GM12878 (cell line): ENCODE results near the gene FGF11. TPM values are rescaled to one million over a fixed set of nuclear protein-coding genes. Genes with fewer than 3 reads are reported as not detected.

Experiments used
- ATAC-seq: fragments of 200-7000 bp; cut with Tn5 transposase; 3 replicates; pipeline ENCODE4 v1.9.1; 2020; ENCODE audit warnings: mild to moderate bottlenecking, moderate library complexity
- BruUV-seq: library from RNA; stranded (reverse); fragments of 400-500 nt; replicated peaks from 2 replicates; lab custom pipeline; 2021; lab: Mats Ljungman, UMichigan
- CTCF ChIA-PET: fragments of 300-600 bp; sonication (Branson Sonifier 250); formaldehyde crosslinking; extraction: SDS; loops from one replicate; lab custom pipeline; 2021; ENCODE audit warnings: inconsistent platforms; lab: Yijun Ruan, JAX
- POLR2A ChIA-PET: fragments of 350-600 bp; formaldehyde crosslinking; extraction: SDS; loops from one replicate; lab custom pipeline; 2021; ENCODE audit warnings: inconsistent platforms; lab: Charles Lee
- RAD21 ChIA-PET: fragments of 300-600 bp; sonication (Branson Sonifier 250); formaldehyde crosslinking; loops from one replicate; lab custom pipeline; 2023; ENCODE audit warnings: antibody characterized with exemption; ENCODE audit not compliant: unreplicated experiment; lab: Charles Lee
- SMC1A ChIA-PET: fragments of 300-600 bp; sonication (Branson Sonifier 250); formaldehyde crosslinking; loops from one replicate; lab custom pipeline; 2023; ENCODE audit not compliant: unreplicated experiment, uncharacterized antibody; lab: Charles Lee
- DNase-seq: peaks from one replicate; pipeline ENCODE4 v3.0.0-alpha.2; 2011; ENCODE audit warnings: low read depth, low spot score
- FAIRE-seq: peaks from 3 replicates; lab custom pipeline; 2011; peaks lifted over from hg19 to GRCh38; lab: Jason Lieb, UNC
- H2AFZ ChIP-seq: 2 replicates; pipeline ENCODE4 v1.6.0; 2011; ENCODE audit warnings: low read depth, low read length, control low read depth; ENCODE audit not compliant: control insufficient read depth
- H3K27ac ChIP-seq: 2 replicates; pipeline ENCODE4 v1.5.1; 2011; ENCODE audit warnings: control low read depth; ENCODE audit not compliant: control insufficient read depth, insufficient read depth
- H3K27me3 ChIP-seq, 2 experiments: replicated peaks in 1 of 2; 2 replicates each; pipeline versions ENCODE4 v1.6.0 to v1.6.1; 2011; ENCODE audit warnings: low read length in 1 of 2; ENCODE audit not compliant: control insufficient read depth in 2 of 2, insufficient read depth in 2 of 2
- H3K36me3 ChIP-seq, 2 experiments: 2 replicates each; pipeline ENCODE4 v1.5.1; 2011; ENCODE audit warnings: low read length in 1 of 2; ENCODE audit not compliant: control insufficient read depth in 2 of 2, insufficient read depth in 2 of 2
- H3K4me1 ChIP-seq: 2 replicates; pipeline ENCODE4 v1.6.1; 2011; ENCODE audit warnings: mild to moderate bottlenecking, low read length, moderate library complexity, mixed read lengths; ENCODE audit not compliant: control insufficient read depth, insufficient read depth
- H3K4me2 ChIP-seq: 2 replicates; pipeline ENCODE4 v1.6.0; 2011; ENCODE audit warnings: control low read depth; ENCODE audit not compliant: control insufficient read depth, insufficient read depth
- H3K4me3 ChIP-seq: fragments of 200-600 bp; sonication (generic); 2 replicates; pipeline ENCODE4 v1.5.1; 2016
- H3K79me2 ChIP-seq: 2 replicates; pipeline ENCODE4 v1.6.0; 2011; ENCODE audit warnings: low read length; ENCODE audit not compliant: control insufficient read depth, insufficient read depth
- H3K9ac ChIP-seq: 2 replicates; pipeline ENCODE4 v1.8.0; 2011; ENCODE audit warnings: low read length, control low read depth, mixed read lengths; ENCODE audit not compliant: control insufficient read depth, insufficient read depth
- H3K9me3 ChIP-seq: replicated peaks from 3 replicates; pipeline ENCODE4 v1.5.1; 2011; ENCODE audit warnings: mild to moderate bottlenecking, low read length; ENCODE audit not compliant: control insufficient read depth, insufficient read depth
- H4K20me1 ChIP-seq: 2 replicates; pipeline ENCODE4 v1.6.0; 2011; ENCODE audit not compliant: control insufficient read depth, insufficient read depth
- ATF7 ChIP-seq: fragments of 450-650 bp; IDR thresholded peaks from 2 replicates; pipeline ENCODE4 v1.6.1; 2016; ENCODE audit warnings: low read depth, mild to moderate bottlenecking
- BACH1 ChIP-seq: fragments of 450-650 bp; IDR thresholded peaks from 2 replicates; pipeline ENCODE4 v1.6.1; 2017; ENCODE audit warnings: mild to moderate bottlenecking, borderline replicate concordance
- BCL11A ChIP-seq: IDR thresholded peaks from 2 replicates; pipeline ENCODE4 v1.6.1; 2011; ENCODE audit warnings: low read depth, low read length
- CBX3 ChIP-seq: fragments of 200-600 bp; sonication (generic); IDR thresholded peaks from 2 replicates; pipeline ENCODE4 v1.6.1; 2016; ENCODE audit warnings: low read depth, borderline replicate concordance
- HCFC1 ChIP-seq: fragments of 150-350 bp; IDR thresholded peaks from 2 replicates; pipeline ENCODE4 v1.6.1; 2014; ENCODE audit warnings: low read length
- LARP7 ChIP-seq: fragments of 450-650 bp; IDR thresholded peaks from 2 replicates; pipeline ENCODE4 v1.6.1; 2017; ENCODE audit warnings: mild to moderate bottlenecking
- MTA2 ChIP-seq: fragments of 450-650 bp; IDR thresholded peaks from 2 replicates; pipeline ENCODE4 v1.6.1; 2016; ENCODE audit warnings: low read depth, mild to moderate bottlenecking, moderate library complexity
- MYC ChIP-seq: IDR thresholded peaks from 2 replicates; pipeline ENCODE4 v1.6.1; 2011; ENCODE audit warnings: mild to moderate bottlenecking, low read length, moderate library complexity, inconsistent platforms; ENCODE audit not compliant: insufficient read depth, insufficient replicate concordance, insufficient read length, severe bottlenecking
- TAF1 ChIP-seq: IDR thresholded peaks from 2 replicates; pipeline ENCODE4 v1.6.1; 2011; ENCODE audit warnings: mild to moderate bottlenecking, low read depth, low read length, borderline replicate concordance
- YY1 ChIP-seq: IDR thresholded peaks from 2 replicates; pipeline ENCODE4 v1.6.1; 2011; ENCODE audit warnings: low read depth, mild to moderate bottlenecking, low read length
- ZNF384 ChIP-seq: IDR thresholded peaks from 2 replicates; pipeline ENCODE4 v1.6.1; 2012; ENCODE audit warnings: low read depth, mild to moderate bottlenecking, low read length, improper control_type of control experiment, borderline replicate concordance
- WGBS: methylation state at CpG from one replicate; pipeline ENCODE4 v1.1.6; 2016; ENCODE audit warnings: low lambda C conversion rate; ENCODE audit not compliant: insufficient replicate concordance, insufficient coverage; ENCODE audit errors: missing lambda C conversion rate; 5-methylcytosine and 5-hydroxymethylcytosine counted together
- in situ Hi-C: fragments of 300-500 bp; cut with MboI; formaldehyde crosslinking; loops from 9 replicates; pipeline ENCODE4 v1.14.3; 2018; ENCODE audit warnings: mixed read lengths
- intact Hi-C: fragments of 100-400 bp; cut with micrococcal nuclease; formaldehyde crosslinking; loops from one replicate; pipeline ENCODE4 v1.14.2; 2022; ENCODE audit not compliant: unreplicated experiment
- polyA plus RNA-seq, 11 experiments: library from polyadenylated mRNA; depleted of rRNA in 4 of 11; unstranded in 6 of 11; stranded (reverse) in 5 of 11; fragments of >200 nt; fragmentation: Nextera tagmentation in 4 of 11; fragmentation: Illumina TruSeq in 1 of 11; extraction: Ambion mirVana in 4 of 11; extraction: Trizol in 1 of 11; gene quantifications; 1 replicate in 1 of 11; 2 replicates in 10 of 11; pipeline versions ENCODE4 v1.2.1 to v1.2.3, GENCODE V29; 2011 to 2016; ENCODE audit warnings: inconsistent platforms in 2 of 11, missing spikeins in 2 of 11, low read depth in 1 of 11
- total RNA-seq, 4 experiments: library from RNA; depleted of rRNA in 3 of 4; stranded (reverse); fragments of >200 nt in 3 of 4; fragmentation: Illumina TruSeq in 1 of 4; extraction: Trizol in 1 of 4; gene quantifications; 2 replicates each; pipeline versions ENCODE4 v1.2.1 to v1.2.3, GENCODE V29; 2013 to 2021
- TF ChIP-seq, protein P1 (sequence below): fragments of 450-650 bp; formaldehyde crosslinking; IDR thresholded peaks from 2 replicates; pipeline ENCODE4 v1.4.0; 2020; ENCODE audit warnings: mild to moderate bottlenecking, moderate library complexity
- TF ChIP-seq, protein P2 (sequence below): fragments of 450-650 bp; IDR thresholded peaks from 2 replicates; pipeline ENCODE4 v1.6.1; 2018; ENCODE audit warnings: mild to moderate bottlenecking, low read depth, moderate library complexity; ENCODE audit not compliant: partially characterized antibody
- TF ChIP-seq, protein P3 (sequence below): fragments of 450-650 bp; IDR thresholded peaks from 2 replicates; pipeline ENCODE4 v1.6.1; 2017; ENCODE audit warnings: mild to moderate bottlenecking, low read depth, inconsistent platforms; ENCODE audit not compliant: poor library complexity, severe bottlenecking

Gene FGF11
- total and polyA plus RNA-seq, 10 of the 15 experiments (the other 5 are each of a cell fraction or from before 2014, with no cell fraction given): 0.69 to 21.1 (median 2.6) TPM

DNA sequence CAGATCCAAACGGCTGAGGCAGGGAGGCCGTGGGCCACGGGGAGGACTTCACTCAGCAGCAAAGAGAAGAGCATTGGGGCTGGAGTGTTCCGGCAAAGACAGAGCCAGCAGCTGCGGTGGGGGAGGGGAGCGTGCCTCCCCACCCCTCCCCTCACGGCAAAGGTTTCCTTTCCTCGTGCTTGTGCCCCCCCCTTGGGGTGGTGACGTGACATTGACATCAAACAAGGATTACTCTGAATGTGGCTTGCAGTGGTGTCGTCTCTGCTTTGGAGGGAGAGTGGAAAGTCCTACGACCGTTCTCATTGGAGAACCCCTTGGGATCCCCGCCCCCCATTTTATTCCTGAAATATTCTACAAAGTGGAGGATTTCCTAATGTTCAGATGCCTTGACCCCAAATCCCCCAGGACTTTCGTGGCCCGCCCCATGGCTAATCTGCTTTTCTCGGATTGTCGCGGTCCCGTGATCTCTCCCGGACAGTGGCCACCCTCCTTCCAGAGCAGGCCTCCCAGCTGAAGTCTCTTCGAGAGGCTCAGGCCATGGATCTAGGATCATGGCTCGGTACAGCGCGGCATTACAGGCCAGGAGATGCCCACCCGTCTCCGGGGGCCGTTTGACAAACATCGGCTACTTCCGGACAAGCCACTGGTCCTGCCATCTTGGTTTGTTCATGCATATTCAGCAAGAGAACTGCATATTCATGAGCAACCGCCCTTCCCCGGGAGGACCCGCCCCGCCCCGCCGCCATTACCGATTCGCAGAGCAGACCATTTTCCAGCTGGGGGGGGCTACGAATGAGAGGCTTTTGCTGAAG, 44.1 kb downstream of the FGF11 start:
- Histone ChIP-seq H3K4me2 (peak overlapping the region; percentile 97), H4K20me1 (peaks cover 6% of the 10 kb centered on the region; the same call in 1 of the 2 replicates), H3K79me2 (peaks cover 50% of the 10 kb centered on the region), H3K9me3 (no peaks in the 10 kb centered on the region), H3K27ac (peak overlapping the region; percentile 100), H3K36me3 (no peaks in the 10 kb centered on the region), H3K27me3 (no peaks in the 10 kb centered on the region), H3K9ac (peak overlapping the region; percentile 100), H3K4me3 (peak overlapping the region; percentile 99), H3K4me1 (peaks cover under 1% of the 10 kb centered on the region; the same call in 1 of the 2 replicates), H2AFZ (peak overlapping the region; percentile 100)
- ChIA-PET RAD21 (interaction anchor here (1.2 to 1.6 kb wide), 2 partner anchors 45 to 47 kb away, joined by 3 to 5 read pairs; partner anchors contain the start of gene FGF11), SMC1A (no interaction called here), CTCF (no interaction called here), POLR2A (interaction anchor here (0.5 to 6.6 kb wide), 9 partner anchors 28 to 301 kb away, joined by 3 to 63 read pairs (median 4); partner anchors contain the start of genes ACAP1, FGF11 and TMEM102)
- DNase-seq: peak; percentile 54
- no peak for FAIRE-seq
- peak; percentile 67 for ATAC-seq
- intact Hi-C loops (loop anchor here (1.0 to 10.0 kb wide), 4 partner anchors 28 to 201 kb away; partner anchors contain the start of genes TMEM102, TP53 and WRAP53), in situ Hi-C loops (no loop called here)
- 2% methylated on average over 38 of the region's 38 CpGs for WGBS
- BruUV-seq: TSS peak; percentile 88
- TF ChIP-seq, protein P1, sequence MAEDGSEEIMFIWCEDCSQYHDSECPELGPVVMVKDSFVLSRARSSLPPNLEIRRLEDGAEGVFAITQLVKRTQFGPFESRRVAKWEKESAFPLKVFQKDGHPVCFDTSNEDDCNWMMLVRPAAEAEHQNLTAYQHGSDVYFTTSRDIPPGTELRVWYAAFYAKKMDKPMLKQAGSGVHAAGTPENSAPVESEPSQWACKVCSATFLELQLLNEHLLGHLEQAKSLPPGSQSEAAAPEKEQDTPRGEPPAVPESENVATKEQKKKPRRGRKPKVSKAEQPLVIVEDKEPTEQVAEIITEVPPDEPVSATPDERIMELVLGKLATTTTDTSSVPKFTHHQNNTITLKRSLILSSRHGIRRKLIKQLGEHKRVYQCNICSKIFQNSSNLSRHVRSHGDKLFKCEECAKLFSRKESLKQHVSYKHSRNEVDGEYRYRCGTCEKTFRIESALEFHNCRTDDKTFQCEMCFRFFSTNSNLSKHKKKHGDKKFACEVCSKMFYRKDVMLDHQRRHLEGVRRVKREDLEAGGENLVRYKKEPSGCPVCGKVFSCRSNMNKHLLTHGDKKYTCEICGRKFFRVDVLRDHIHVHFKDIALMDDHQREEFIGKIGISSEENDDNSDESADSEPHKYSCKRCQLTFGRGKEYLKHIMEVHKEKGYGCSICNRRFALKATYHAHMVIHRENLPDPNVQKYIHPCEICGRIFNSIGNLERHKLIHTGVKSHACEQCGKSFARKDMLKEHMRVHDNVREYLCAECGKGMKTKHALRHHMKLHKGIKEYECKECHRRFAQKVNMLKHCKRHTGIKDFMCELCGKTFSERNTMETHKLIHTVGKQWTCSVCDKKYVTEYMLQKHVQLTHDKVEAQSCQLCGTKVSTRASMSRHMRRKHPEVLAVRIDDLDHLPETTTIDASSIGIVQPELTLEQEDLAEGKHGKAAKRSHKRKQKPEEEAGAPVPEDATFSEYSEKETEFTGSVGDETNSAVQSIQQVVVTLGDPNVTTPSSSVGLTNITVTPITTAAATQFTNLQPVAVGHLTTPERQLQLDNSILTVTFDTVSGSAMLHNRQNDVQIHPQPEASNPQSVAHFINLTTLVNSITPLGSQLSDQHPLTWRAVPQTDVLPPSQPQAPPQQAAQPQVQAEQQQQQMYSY: no peak
- TF ChIP-seq ZNF384 (no peak; the same call in 1 of the 2 replicates), HCFC1 (peak; percentile 25; the same call in 1 of the 2 replicates), LARP7 (no peak), MYC (no peak), MTA2 (no peak), ATF7 (peak; percentile 39), YY1 (peak; percentile 92), BACH1 (no peak), BCL11A (0 out of 2 replicates have a peak, but pooled peaks have one; percentile 4), TAF1 (peak; percentile 81), CBX3 (no peak)
- TF ChIP-seq, protein P2, sequence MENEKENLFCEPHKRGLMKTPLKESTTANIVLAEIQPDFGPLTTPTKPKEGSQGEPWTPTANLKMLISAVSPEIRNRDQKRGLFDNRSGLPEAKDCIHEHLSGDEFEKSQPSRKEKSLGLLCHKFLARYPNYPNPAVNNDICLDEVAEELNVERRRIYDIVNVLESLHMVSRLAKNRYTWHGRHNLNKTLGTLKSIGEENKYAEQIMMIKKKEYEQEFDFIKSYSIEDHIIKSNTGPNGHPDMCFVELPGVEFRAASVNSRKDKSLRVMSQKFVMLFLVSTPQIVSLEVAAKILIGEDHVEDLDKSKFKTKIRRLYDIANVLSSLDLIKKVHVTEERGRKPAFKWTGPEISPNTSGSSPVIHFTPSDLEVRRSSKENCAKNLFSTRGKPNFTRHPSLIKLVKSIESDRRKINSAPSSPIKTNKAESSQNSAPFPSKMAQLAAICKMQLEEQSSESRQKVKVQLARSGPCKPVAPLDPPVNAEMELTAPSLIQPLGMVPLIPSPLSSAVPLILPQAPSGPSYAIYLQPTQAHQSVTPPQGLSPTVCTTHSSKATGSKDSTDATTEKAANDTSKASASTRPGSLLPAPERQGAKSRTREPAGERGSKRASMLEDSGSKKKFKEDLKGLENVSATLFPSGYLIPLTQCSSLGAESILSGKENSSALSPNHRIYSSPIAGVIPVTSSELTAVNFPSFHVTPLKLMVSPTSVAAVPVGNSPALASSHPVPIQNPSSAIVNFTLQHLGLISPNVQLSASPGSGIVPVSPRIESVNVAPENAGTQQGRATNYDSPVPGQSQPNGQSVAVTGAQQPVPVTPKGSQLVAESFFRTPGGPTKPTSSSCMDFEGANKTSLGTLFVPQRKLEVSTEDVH: no peak
- TF ChIP-seq, protein P3, sequence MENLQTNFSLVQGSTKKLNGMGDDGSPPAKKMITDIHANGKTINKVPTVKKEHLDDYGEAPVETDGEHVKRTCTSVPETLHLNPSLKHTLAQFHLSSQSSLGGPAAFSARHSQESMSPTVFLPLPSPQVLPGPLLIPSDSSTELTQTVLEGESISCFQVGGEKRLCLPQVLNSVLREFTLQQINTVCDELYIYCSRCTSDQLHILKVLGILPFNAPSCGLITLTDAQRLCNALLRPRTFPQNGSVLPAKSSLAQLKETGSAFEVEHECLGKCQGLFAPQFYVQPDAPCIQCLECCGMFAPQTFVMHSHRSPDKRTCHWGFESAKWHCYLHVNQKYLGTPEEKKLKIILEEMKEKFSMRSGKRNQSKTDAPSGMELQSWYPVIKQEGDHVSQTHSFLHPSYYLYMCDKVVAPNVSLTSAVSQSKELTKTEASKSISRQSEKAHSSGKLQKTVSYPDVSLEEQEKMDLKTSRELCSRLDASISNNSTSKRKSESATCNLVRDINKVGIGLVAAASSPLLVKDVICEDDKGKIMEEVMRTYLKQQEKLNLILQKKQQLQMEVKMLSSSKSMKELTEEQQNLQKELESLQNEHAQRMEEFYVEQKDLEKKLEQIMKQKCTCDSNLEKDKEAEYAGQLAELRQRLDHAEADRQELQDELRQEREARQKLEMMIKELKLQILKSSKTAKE: no peak
